ENCODE data around the gene STPG3. TPM values are rescaled to one million over a fixed set of nuclear protein-coding genes. Genes with fewer than 3 reads are reported as not detected.
A peak's percentile ranks its signal among the peaks of the same experiment; 100 is the strongest.

The STPG3 gene
- total and polyA plus RNA-seq, 2 of the 4 experiments (the other 2 are of a cell fraction), result not detected

DNA sequence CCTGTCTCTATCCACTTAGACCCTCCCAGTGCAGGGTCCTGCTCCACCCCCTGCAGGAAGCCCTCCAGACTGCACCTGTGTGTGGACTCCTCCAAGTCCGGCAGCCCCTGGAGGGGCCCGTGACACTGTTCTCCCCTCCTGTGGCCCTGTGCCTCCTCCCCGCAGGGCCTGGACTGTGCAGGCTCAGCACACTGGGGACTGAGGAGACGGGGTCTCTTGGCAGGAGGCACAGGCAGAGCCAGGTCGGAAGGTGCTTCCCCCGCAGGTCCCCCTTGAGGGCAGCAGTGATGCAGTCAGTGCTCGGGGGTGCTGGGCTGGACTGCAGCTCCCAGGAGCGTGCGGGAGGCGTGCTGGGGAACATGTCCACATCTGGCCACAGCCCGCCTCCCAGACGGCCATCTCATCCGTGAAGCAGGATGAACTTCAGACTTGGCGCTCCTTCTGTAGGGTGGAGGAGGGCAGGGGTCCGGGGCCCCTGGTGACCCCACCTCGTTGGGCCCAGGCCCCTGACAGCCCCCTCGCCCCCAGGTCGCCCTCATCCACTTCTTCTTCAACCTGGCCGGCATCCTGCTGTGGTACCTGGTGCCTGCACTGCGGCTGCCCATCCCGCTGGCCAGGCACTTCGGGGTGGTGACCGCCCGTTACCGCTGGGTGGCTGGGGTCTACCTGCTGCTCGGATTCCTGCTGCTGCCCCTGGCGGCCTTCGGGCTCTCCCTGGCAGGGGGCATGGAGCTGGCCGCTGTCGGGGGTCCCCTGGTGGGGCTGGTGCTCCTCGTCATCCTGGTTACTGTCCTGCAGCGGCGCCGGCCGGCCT is 15.5 kb upstream of the STPG3 start:
- intact Hi-C loops (cut with micrococcal nuclease), result no loop called here
- dilution Hi-C loops (cut with HindIII; ENCODE audit: low sequenced_read_pairs, unreplicated experiment), result no loop called here
- H3K4ac ChIP-seq (ENCODE audit: low read depth, low read length), result no peak overlapping the region
- no peak overlapping the region for H2BK20ac ChIP-seq (ENCODE audit: low read depth, low read length)
- ChIA-PET POLR2A (ENCODE audit: unreplicated experiment) (interaction anchor here (0.5 kb wide), 1 partner anchor 21 kb away, joined by 3 read pairs; no protein-coding TSS in a partner anchor), CTCF (no interaction called here)
- DNase-seq (no peak), ATAC-seq (ENCODE audit: low read depth) (no peak)
- H3K79me1 ChIP-seq (ENCODE audit: low read depth in 1 of 2, low read length in 2 of 2), result peaks cover 8 to 27% of the 10 kb centered on the region in 2 experiments; a peak in 3 of 4 replicates
- no peak overlapping the region for H3K4me2 ChIP-seq (ENCODE audit: low read depth, low read length)
- no peak overlapping the region for H3K27ac ChIP-seq (ENCODE audit: insufficient read depth, low read length)
- no peak overlapping the region for H3K18ac ChIP-seq (ENCODE audit: low read depth, low read length)
- H4K8ac ChIP-seq (ENCODE audit: low read depth in 2 of 2, low read length in 2 of 2), result no peak overlapping the region
- in situ Hi-C loops (cut with MboI; ENCODE audit: low sequenced_read_pairs), result no loop called here
- peak overlapping the region; percentile 89 for H2AK9ac ChIP-seq (replicated peaks; ENCODE audit: low read depth, low read length, poor library complexity)
- H2AFZ ChIP-seq (replicated peaks; ENCODE audit: low read length, poor library complexity), result no peak overlapping the region
- H3K9me1 ChIP-seq (ENCODE audit: insufficient read depth, low read length), result no peaks in the 10 kb centered on the region
- H3K9me3 ChIP-seq (ENCODE audit: control insufficient read depth, insufficient read depth, low read length), result no peaks in the 10 kb centered on the region
- H2AK5ac ChIP-seq (ENCODE audit: low read depth, low read length), result no peak overlapping the region
- no peak overlapping the region for H2BK15ac ChIP-seq (ENCODE audit: low read depth, low read length)
- H3K4me1 ChIP-seq (ENCODE audit: control insufficient read depth, insufficient read depth, low read length), result peaks cover 5% of the 10 kb centered on the region; the same call in 1 of the 2 replicates
- no TSS peak for BruUV-seq (replicated peaks)
- TF ChIP-seq MAFK (IDR thresholded peaks at IDR 0.05; ENCODE audit: low read depth, low read length), result no peak
- TF ChIP-seq, protein P1, sequence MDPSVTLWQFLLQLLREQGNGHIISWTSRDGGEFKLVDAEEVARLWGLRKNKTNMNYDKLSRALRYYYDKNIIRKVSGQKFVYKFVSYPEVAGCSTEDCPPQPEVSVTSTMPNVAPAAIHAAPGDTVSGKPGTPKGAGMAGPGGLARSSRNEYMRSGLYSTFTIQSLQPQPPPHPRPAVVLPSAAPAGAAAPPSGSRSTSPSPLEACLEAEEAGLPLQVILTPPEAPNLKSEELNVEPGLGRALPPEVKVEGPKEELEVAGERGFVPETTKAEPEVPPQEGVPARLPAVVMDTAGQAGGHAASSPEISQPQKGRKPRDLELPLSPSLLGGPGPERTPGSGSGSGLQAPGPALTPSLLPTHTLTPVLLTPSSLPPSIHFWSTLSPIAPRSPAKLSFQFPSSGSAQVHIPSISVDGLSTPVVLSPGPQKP (IDR thresholded peaks at IDR 0.05; ENCODE audit: borderline replicate concordance, low read depth, low read length), result no peak
- no peak overlapping the region for H3K56ac ChIP-seq (ENCODE audit: extremely low read depth, insufficient read depth, low read length)
- H3K9ac ChIP-seq (ENCODE audit: low read depth, low read length), result no peak overlapping the region
- H4K20me1 ChIP-seq (ENCODE audit: insufficient read depth, low read length), result peaks cover 6% of the 10 kb centered on the region; the same call in 1 of the 2 replicates
- no peak overlapping the region for H4K91ac ChIP-seq (ENCODE audit: insufficient read depth, low read depth, low read length)
- no peaks in the 10 kb centered on the region for H3K36me3 ChIP-seq (ENCODE audit: control insufficient read depth, insufficient read depth, low read length)
- no peak overlapping the region for H4K5ac ChIP-seq (ENCODE audit: low read depth, low read length)
- 0 out of 2 replicates have a peak, but pooled peaks cover 1% of the 10 kb centered on the region for H3K27me3 ChIP-seq (ENCODE audit: control insufficient read depth, insufficient read depth, low read length)
- no peak overlapping the region for H2BK120ac ChIP-seq (ENCODE audit: low read depth, low read length)
- no peak overlapping the region for H2BK5ac ChIP-seq (ENCODE audit: low read depth, low read length, poor library complexity, severe bottlenecking)
- no peak overlapping the region for H3K4me3 ChIP-seq (ENCODE audit: insufficient read depth, low read depth, low read length)
- H3K23ac ChIP-seq (ENCODE audit: low read depth, low read length), result no peak overlapping the region
- no peak overlapping the region for H3K14ac ChIP-seq (replicated peaks; ENCODE audit: low read depth, low read length)
- WGBS, 2 experiments (ENCODE audit: extremely low coverage in 2 of 2, insufficient read length in 1 of 2), result 72% methylated on average over 12 of the region's 35 CpGs; no CpG with 5 or more reads in 1 of the 2 experiments

All from IMR-90 (cell line).